ENCODE data around the gene NSF. TPM values are rescaled to one million over a fixed set of nuclear protein-coding genes. Genes with fewer than 3 reads are reported as not detected.

NSF gene
- total and polyA plus RNA-seq, 2 donors (not counting 3 experiments of a cell fraction or from before 2014, with no cell fraction given) = 18.5 to 43.7 TPM

- Histone ChIP-seq H3K9me1 (replicated peaks; ENCODE audit: control insufficient read depth, extremely low read depth, insufficient read depth, low read length) (no peaks in the 10 kb centered on the region), H3K4me2 (ENCODE audit: insufficient read depth, low read length) (no peak overlapping the region), H3K4me3 (replicated peaks in 1 of 3; ENCODE audit: insufficient read depth in 1 of 3, low read depth in 1 of 3, low read length in 3 of 3) (no peak overlapping the region), H3K9me3 (replicated peaks; ENCODE audit: control insufficient read depth, insufficient read depth, low read length) (no peaks in the 10 kb centered on the region), H4K20me1 (replicated peaks; ENCODE audit: control insufficient read depth, extremely low read depth, insufficient read depth, low read length) (no peaks in the 10 kb centered on the region), H3K27me3 (ENCODE audit: control insufficient read depth in 2 of 2, insufficient read depth in 2 of 2, low read length in 2 of 2) (peaks cover 0 to 3% of the 10 kb centered on the region in 2 experiments), H3K9ac (replicated peaks; ENCODE audit: extremely low read depth, insufficient read depth, low read length) (no peak overlapping the region), H3K4me1 (ENCODE audit: control insufficient read depth, extremely low read depth, insufficient read depth, low read length) (no peaks in the 10 kb centered on the region), H3K79me2 (ENCODE audit: control insufficient read depth, insufficient read depth, low read length) (no peaks in the 10 kb centered on the region), H2AFZ (ENCODE audit: low read depth, low read length) (no peak overlapping the region), H3K36me3 (ENCODE audit: control insufficient read depth in 2 of 2, extremely low read depth in 1 of 2, insufficient read depth in 2 of 2, low read length in 2 of 2) (no peaks in the 10 kb centered on the region), H3K27ac (ENCODE audit: insufficient read depth, low read depth, low read length) (no peak overlapping the region)
- intact Hi-C loops (cut with micrococcal nuclease) (loop anchor here (10.0 kb wide), 1 partner anchor 47 kb away; no protein-coding TSS in a partner anchor), dilution Hi-C loops (cut with MboI; ENCODE audit: extremely low pct_ligation_motif_present, low sequenced_read_pairs) (no loop called here)
- POLR2A ChIA-PET = no interaction called here
- no TSS peak for BruUV-seq (replicated peaks)
- CTCF ChIA-PET = interaction anchor here (2.4 kb wide), 1 partner anchor 47 kb away, joined by 6 read pairs; no protein-coding TSS in a partner anchor
- FAIRE-seq (no peak), DNase-seq (ENCODE audit: low read depth, low spot score) (no peak)
- no peak for TF ChIP-seq JUN (IDR thresholded peaks at IDR 0.05; ENCODE audit: borderline replicate concordance, insufficient read depth, insufficient read length, low read depth)
- TF ChIP-seq CTCF (IDR thresholded peaks at IDR 0.05; ENCODE audit: extremely low read depth in 1 of 2, insufficient read depth in 1 of 2, low read depth in 1 of 2, low read length in 2 of 2) = no peak
- no peak for TF ChIP-seq MYC (IDR thresholded peaks at IDR 0.05; ENCODE audit: low read depth, low read length)
- no peak for TF ChIP-seq POLR2A (IDR thresholded peaks at IDR 0.05; ENCODE audit: low read depth, low read length)
- no peak for TF ChIP-seq GATA2 (IDR thresholded peaks at IDR 0.05; ENCODE audit: insufficient read depth, insufficient read length, low read depth, low read length)
- TF ChIP-seq EZH2 (IDR thresholded peaks at IDR 0.05; ENCODE audit: borderline replicate concordance, low read depth, low read length, severe bottlenecking) = no peak
- TF ChIP-seq FOS (IDR thresholded peaks at IDR 0.05; ENCODE audit: borderline replicate concordance, insufficient read depth, low read length) = no peak
- no peak for TF ChIP-seq POLR2AphosphoS5 (IDR thresholded peaks at IDR 0.05; ENCODE audit: insufficient read depth, low read depth, low read length)
- no peak for TF ChIP-seq MAX (IDR thresholded peaks at IDR 0.05; ENCODE audit: insufficient read depth, insufficient read length)
Measured at GRCh38 chr17:46788300-46788699, 197.8 kb downstream of the NSF start.
